H1 (cell line): ENCODE data around the gene TMEM176B. TPM values are rescaled to one million over a fixed set of nuclear protein-coding genes. Genes with fewer than 3 reads are reported as not detected.

Experiments used
- CTCF ChIA-PET: fragments of 300-600 bp; sonication (Branson Sonifier 250); formaldehyde crosslinking; loops from one replicate; lab custom pipeline; 2021; ENCODE audit not compliant: partially characterized antibody; lab: Charles Lee
- POLR2A ChIA-PET: fragments of 300-600 bp; sonication (Branson Sonifier 250); formaldehyde crosslinking; loops from one replicate; lab custom pipeline; 2021; ENCODE audit warnings: inconsistent platforms; ENCODE audit not compliant: partially characterized antibody; lab: Charles Lee
- DNase-seq, 2 experiments: peaks; one replicate each; pipeline versions ENCODE4 v3.0.0 to v3.0.0-alpha.2; 2010 to 2022; ENCODE audit warnings: low spot score in 2 of 2, low read depth in 1 of 2, mixed read lengths in 1 of 2
- FAIRE-seq: peaks from 2 replicates; lab custom pipeline; 2011; peaks lifted over from hg19 to GRCh38; lab: Jason Lieb, UNC
- H2AFZ ChIP-seq: 2 replicates; pipeline ENCODE4 v1.8.1; 2012; ENCODE audit warnings: low read length, inconsistent platforms
- H2AK5ac ChIP-seq: 2 replicates; pipeline ENCODE4 v1.6.1; 2013; ENCODE audit warnings: low read depth, low read length
- H2BK120ac ChIP-seq: replicated peaks from 2 replicates; pipeline ENCODE3; 2013; ENCODE audit warnings: low read depth, low read length, inconsistent platforms
- H2BK12ac ChIP-seq: 2 replicates; pipeline ENCODE4 v1.6.1; 2013; ENCODE audit warnings: low read depth, low read length
- H2BK15ac ChIP-seq: 2 replicates; pipeline ENCODE4 v1.6.1; 2013; ENCODE audit warnings: low read length
- H2BK20ac ChIP-seq: 2 replicates; pipeline ENCODE4 v1.6.1; 2013; ENCODE audit warnings: low read length
- H2BK5ac ChIP-seq: 2 replicates; pipeline ENCODE4 v1.6.1; 2013; ENCODE audit warnings: low read depth, low read length
- H3K14ac ChIP-seq: 2 replicates; pipeline ENCODE4 v1.6.1; 2013; ENCODE audit warnings: inconsistent platforms; ENCODE audit not compliant: insufficient read length
- H3K18ac ChIP-seq: 2 replicates; pipeline ENCODE4 v1.6.1; 2013; ENCODE audit warnings: low read length; ENCODE audit errors: extremely low read depth
- H3K23ac ChIP-seq: 2 replicates; pipeline ENCODE4 v1.6.1; 2013; ENCODE audit warnings: inconsistent platforms; ENCODE audit not compliant: insufficient read length
- H3K23me2 ChIP-seq: 2 replicates; pipeline ENCODE4 v1.6.1; 2013; ENCODE audit warnings: low read depth, low read length
- H3K27ac ChIP-seq: 2 replicates; pipeline ENCODE4 v1.6.1; 2011; ENCODE audit warnings: low read depth, low read length, inconsistent platforms
- H3K27me3 ChIP-seq, 4 experiments: replicated peaks in 1 of 4; 1 replicate in 1 of 4; 2 replicates in 3 of 4; pipeline versions ENCODE4 v1.6.1 to v1.8.1; 2011 to 2013; ENCODE audit warnings: low read length in 3 of 4, mild to moderate bottlenecking in 3 of 4, inconsistent platforms in 2 of 4, mixed read lengths in 2 of 4, moderate library complexity in 1 of 4; ENCODE audit not compliant: control insufficient read depth in 3 of 4, insufficient read depth in 3 of 4; ENCODE audit errors: extremely low read depth in 1 of 4
- H3K36me3 ChIP-seq, 4 experiments: 2 replicates each; pipeline versions ENCODE4 v1.6.1 to v1.8.1; 2011 to 2013; ENCODE audit warnings: mild to moderate bottlenecking in 4 of 4, low read length in 3 of 4, moderate library complexity in 2 of 4, control low read depth in 1 of 4, inconsistent platforms in 1 of 4; ENCODE audit not compliant: insufficient read depth in 4 of 4, control insufficient read depth in 2 of 4
- H3K4ac ChIP-seq: replicated peaks from 2 replicates; pipeline ENCODE3; 2013; ENCODE audit warnings: low read length, low read depth, mixed read lengths, inconsistent platforms; ENCODE audit not compliant: insufficient read length
- H3K4me1 ChIP-seq, 4 experiments: replicated peaks in 1 of 4; 1 replicate in 1 of 4; 2 replicates in 3 of 4; pipeline versions ENCODE4 v1.6.1 to v1.8.1; 2011 to 2013; ENCODE audit warnings: low read length in 3 of 4, inconsistent platforms in 2 of 4, mixed read lengths in 1 of 4; ENCODE audit not compliant: insufficient read depth in 4 of 4, control insufficient read depth in 3 of 4
- H3K4me2 ChIP-seq, 2 experiments: 2 replicates each; pipeline versions ENCODE4 v1.6.1 to v1.8.1; 2011 to 2013; ENCODE audit warnings: low read depth in 2 of 2, low read length in 2 of 2, control low read depth in 1 of 2, inconsistent platforms in 1 of 2, mild to moderate bottlenecking in 1 of 2; ENCODE audit not compliant: insufficient read depth in 1 of 2
- H3K4me3 ChIP-seq, 4 experiments: fragments of 200-600, 300-600 bp in 1 of 4; sonication (generic), shearing (Covaris generic), sonication (Bioruptor Twin) in 1 of 4; 2 replicates each; pipeline versions ENCODE4 v1.5.1 to v1.8.1; 2011 to 2016; ENCODE audit warnings: low read length in 4 of 4, low read depth in 3 of 4, control low read depth in 2 of 4, inconsistent platforms in 2 of 4, mild to moderate bottlenecking in 2 of 4, mixed read lengths in 1 of 4, moderate library complexity in 1 of 4; ENCODE audit not compliant: insufficient read depth in 2 of 4; ENCODE audit errors: extremely low read depth in 1 of 4
- H3K56ac ChIP-seq: replicated peaks from 2 replicates; pipeline ENCODE3; 2013; ENCODE audit warnings: low read depth, mild to moderate bottlenecking, mixed read lengths, low read length, inconsistent platforms; ENCODE audit not compliant: insufficient read length
- H3K79me1 ChIP-seq: 2 replicates; pipeline ENCODE4 v1.6.1; 2013; ENCODE audit warnings: low read depth, low read length, control low read depth
- H3K79me2 ChIP-seq, 2 experiments: 2 replicates each; pipeline versions ENCODE4 v1.6.1 to v1.8.1; 2012 to 2013; ENCODE audit warnings: low read length in 2 of 2, mild to moderate bottlenecking in 2 of 2, inconsistent platforms in 1 of 2; ENCODE audit not compliant: insufficient read depth in 2 of 2, control insufficient read depth in 1 of 2
- H3K9ac ChIP-seq, 4 experiments: replicated peaks in 1 of 4; 1 replicate in 1 of 4; 2 replicates in 3 of 4; pipeline versions ENCODE4 v1.6.1 to v1.8.1; 2011 to 2013; ENCODE audit warnings: low read depth in 3 of 4, low read length in 3 of 4, control low read depth in 2 of 4, mild to moderate bottlenecking in 2 of 4, moderate library complexity in 2 of 4, inconsistent platforms in 1 of 4; ENCODE audit errors: extremely low read depth in 1 of 4
- H3K9me3 ChIP-seq, 2 experiments: 2 replicates each; pipeline versions ENCODE4 v1.6.1 to v1.8.1; 2012 to 2013; ENCODE audit warnings: mild to moderate bottlenecking in 2 of 2, moderate library complexity in 2 of 2, control low read depth in 1 of 2, inconsistent platforms in 1 of 2, low read depth in 1 of 2, low read length in 1 of 2, mixed read lengths in 1 of 2; ENCODE audit not compliant: insufficient read depth in 2 of 2
- H4K20me1 ChIP-seq, 2 experiments: replicated peaks in 1 of 2; 2 replicates each; pipeline versions ENCODE3 to v1.8.1; 2011 to 2013; ENCODE audit warnings: inconsistent platforms in 2 of 2, low read length in 2 of 2, mild to moderate bottlenecking in 1 of 2; ENCODE audit not compliant: insufficient read depth in 2 of 2, control insufficient read depth in 1 of 2
- H4K5ac ChIP-seq: 2 replicates; pipeline ENCODE4 v1.6.1; 2013; ENCODE audit warnings: low read length, low read depth, mixed read lengths, inconsistent platforms; ENCODE audit not compliant: insufficient read length
- H4K8ac ChIP-seq: 2 replicates; pipeline ENCODE4 v1.8.0; 2013; ENCODE audit warnings: mild to moderate bottlenecking, moderate library complexity, low read length, inconsistent platforms; ENCODE audit not compliant: insufficient read depth; ENCODE audit errors: extremely low read depth
- H4K91ac ChIP-seq: replicated peaks from 2 replicates; pipeline ENCODE3; 2013; ENCODE audit warnings: low read length, mixed read lengths, inconsistent platforms; ENCODE audit not compliant: insufficient read length
- ASH2L ChIP-seq: fragments of 200-600, 300-600 bp; sonication (generic); IDR thresholded peaks from one replicate; pipeline ENCODE4 v1.7.1; 2017; ENCODE audit warnings: low read length
- BCL11A ChIP-seq, 2 experiments: IDR thresholded peaks; one replicate each; pipeline ENCODE4 v1.6.1; 2011; ENCODE audit warnings: low read depth in 2 of 2, low read length in 2 of 2, mild to moderate bottlenecking in 2 of 2
- CBX8 ChIP-seq: fragments of 300-800, 300-1000 bp; sonication (generic); IDR thresholded peaks from 2 replicates; pipeline ENCODE4 v1.7.1; 2016; ENCODE audit warnings: low read depth, low read length, borderline replicate concordance
- CEBPB ChIP-seq: IDR thresholded peaks from 2 replicates; pipeline ENCODE4 v1.6.1; 2012; ENCODE audit warnings: low read depth, low read length
- EP300 ChIP-seq, 2 experiments: IDR thresholded peaks; 1 replicate in 1 of 2; 2 replicates in 1 of 2; pipeline ENCODE4 v1.6.1; 2011 to 2012; ENCODE audit warnings: low read depth in 2 of 2, low read length in 2 of 2, mild to moderate bottlenecking in 2 of 2, borderline replicate concordance in 1 of 2, inconsistent platforms in 1 of 2, moderate library complexity in 1 of 2
- GABPA ChIP-seq: IDR thresholded peaks from 2 replicates; pipeline ENCODE4 v1.6.1; 2011; ENCODE audit warnings: mild to moderate bottlenecking, low read length, moderate library complexity, borderline replicate concordance; ENCODE audit not compliant: insufficient read depth
- JUND ChIP-seq: IDR thresholded peaks from 2 replicates; pipeline ENCODE4 v1.6.1; 2011; ENCODE audit warnings: mild to moderate bottlenecking, improper control_type of control experiment, low read length
- KDM4A ChIP-seq: IDR thresholded peaks from one replicate; pipeline ENCODE4 v1.7.1; 2012; ENCODE audit warnings: low read depth, mild to moderate bottlenecking, moderate library complexity, low read length, inconsistent platforms; ENCODE audit not compliant: severe bottlenecking
- PHF8 ChIP-seq: fragments of 200-600 bp; sonication (generic); conservative IDR thresholded peaks from 2 replicates; pipeline ENCODE4 v1.7.1; 2012; ENCODE audit warnings: low read depth, mild to moderate bottlenecking, inconsistent platforms, low read length, moderate library complexity
- POLR2AphosphoS5 ChIP-seq: IDR thresholded peaks from 2 replicates; pipeline ENCODE4 v1.6.1; 2011; ENCODE audit warnings: low read depth, low read length
- POU5F1 ChIP-seq: IDR thresholded peaks from 2 replicates; pipeline ENCODE4 v1.6.1; 2011; ENCODE audit warnings: low read depth, mild to moderate bottlenecking, low read length, moderate library complexity
- SAP30 ChIP-seq: fragments of 300-600 bp; sonication (generic); IDR thresholded peaks from 2 replicates; pipeline ENCODE4 v1.7.1; 2012; ENCODE audit warnings: low read length, moderate library complexity, mild to moderate bottlenecking, inconsistent platforms; ENCODE audit not compliant: insufficient read depth, insufficient replicate concordance
- SP1 ChIP-seq: IDR thresholded peaks from 2 replicates; pipeline ENCODE4 v1.6.1; 2011; ENCODE audit warnings: low read depth, low read length
- WGBS, 2 experiments: shearing (Covaris generic) in 1 of 2; methylation state at CpG; one replicate each; pipeline versions ENCODE4 v1.1.6 to v1.1.7; 2013 to 2015; ENCODE audit warnings: low lambda C conversion rate in 2 of 2, mixed read lengths in 2 of 2, inconsistent platforms in 1 of 2, low coverage in 1 of 2, missing lambda C conversion rate in 1 of 2; ENCODE audit not compliant: insufficient replicate concordance in 2 of 2, insufficient coverage in 1 of 2, insufficient read length in 1 of 2; ENCODE audit errors: extremely low coverage in 1 of 2, missing lambda C conversion rate in 1 of 2; 5-methylcytosine and 5-hydroxymethylcytosine counted together
- polyA plus RNA-seq, 7 experiments: library from polyadenylated mRNA; depleted of rRNA in 3 of 7; stranded (reverse) in 5 of 7; unstranded in 2 of 7; fragments of >200 nt in 5 of 7; fragments of 200-250 nt in 2 of 7; gene quantifications; 1 replicate in 5 of 7; 2 replicates in 1 of 7; 4 replicates in 1 of 7; pipeline versions ENCODE4 v1.2.1 to v1.2.3, GENCODE V29; 2011 to 2013; ENCODE audit warnings: missing spikeins in 2 of 7, mixed read lengths in 2 of 7
- total RNA-seq: library from RNA; stranded (reverse); fragmentation: NEBNext Ultra II Directional; extraction: Animal tissue kit (Norgen Biotek cat#: 25700); gene quantifications from 2 replicates; pipeline ENCODE4 v1.2.1, GENCODE V29; 2021

Gene TMEM176B
- total and polyA plus RNA-seq, 2 of the 8 experiments (the other 6 are each of a cell fraction or from before 2014, with no cell fraction given) = 1.2 to 2.1 TPM

DNA sequence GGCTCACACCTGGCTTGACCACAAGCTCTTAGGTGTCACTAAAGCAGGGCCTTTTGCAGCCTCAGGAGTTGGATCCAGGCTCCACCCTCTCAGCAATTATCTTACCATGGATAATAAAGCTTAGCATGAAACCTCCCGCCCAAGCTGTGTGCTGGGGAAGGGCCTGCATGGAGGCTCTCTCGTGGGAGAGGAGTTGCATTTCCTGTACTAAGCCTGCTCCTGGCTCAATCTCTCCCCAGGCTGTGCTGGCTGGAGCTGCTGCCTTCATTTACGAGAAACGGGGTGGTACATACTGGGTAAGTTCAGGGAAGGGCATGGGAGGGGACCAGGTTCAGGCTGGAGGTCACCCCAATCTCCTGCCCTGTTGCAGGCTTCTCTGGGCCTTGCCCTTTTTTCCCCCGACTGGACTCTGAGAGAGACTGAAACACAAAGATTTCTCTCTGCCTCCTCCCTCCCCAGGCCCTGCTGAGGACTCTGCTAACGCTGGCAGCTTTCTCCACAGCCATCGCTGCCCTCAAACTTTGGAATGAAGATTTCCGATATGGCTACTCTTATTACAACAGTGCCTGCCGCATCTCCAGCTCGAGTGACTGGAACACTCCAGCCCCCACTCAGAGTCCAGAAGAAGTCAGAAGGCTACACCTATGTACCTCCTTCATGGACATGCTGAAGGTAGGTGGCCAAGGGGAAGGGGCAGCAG lies 3.1 kb upstream of the TMEM176B start:
- CTCF ChIA-PET = interaction anchor here (0.7 to 2.2 kb wide), 8 partner anchors 10 to 75 kb away, joined by 3 to 6 read pairs (median 3); no protein-coding TSS in a partner anchor
- Histone ChIP-seq H3K4ac (no peak overlapping the region), H2BK5ac (no peak overlapping the region), H3K9me3 (peaks cover 0 to 15% of the 10 kb centered on the region in 2 experiments; a peak in 3 of 4 replicates), H4K91ac (no peak overlapping the region), H3K4me3 (no peak overlapping the region), H2BK20ac (no peak overlapping the region; the same call in 1 of the 2 replicates), H3K79me1 (no peaks in the 10 kb centered on the region), H3K4me2 (no peak overlapping the region), H2BK120ac (no peak overlapping the region), H2BK12ac (no peak overlapping the region), H3K4me1 (peaks cover 0 to 9% (median 4%) of the 10 kb centered on the region in 4 experiments; a peak in 6 of 7 replicates), H2AK5ac (no peak overlapping the region), H3K18ac (no peak overlapping the region), H3K23ac (no peak overlapping the region), H2BK15ac (no peak overlapping the region), H3K27ac (no peak overlapping the region), H3K14ac (no peak overlapping the region), H3K56ac (no peak overlapping the region), H2AFZ (no peak overlapping the region), H4K5ac (no peak overlapping the region), H3K9ac (no peak overlapping the region), H3K27me3 (peaks cover 37 to 47% (median 46%) of the 10 kb centered on the region in 4 experiments), H3K36me3 (peaks cover 0 to 11% (median 0%) of the 10 kb centered on the region in 4 experiments; a peak in 2 of 8 replicates), H3K79me2 (no peaks in the 10 kb centered on the region), H4K20me1 (no peaks in the 10 kb centered on the region), H4K8ac (no peak overlapping the region), H3K23me2 (peaks cover 14% of the 10 kb centered on the region)
- DNase-seq (no peak), FAIRE-seq (no peak)
- 89% methylated on average over 10 of the region's 10 CpGs; no CpG with 5 or more reads in 1 of the 2 experiments for WGBS, 2 experiments
- POLR2A ChIA-PET = no interaction called here
- TF ChIP-seq BCL11A (IDR thresholded peaks at IDR 0.05; ENCODE audit: low read depth in 2 of 2, low read length in 2 of 2) (no peak), EP300 (IDR thresholded peaks at IDR 0.05; ENCODE audit: borderline replicate concordance in 1 of 2, low read depth in 2 of 2, low read length in 2 of 2) (no peak), SP1 (no peak), JUND (no peak), ASH2L (no peak), SAP30 (no peak), KDM4A (no peak), CBX8 (no peak), GABPA (no peak), CEBPB (no peak), POLR2AphosphoS5 (no peak), PHF8 (no peak), POU5F1 (no peak)
